ENCODE data around the gene TRIM7. TPM values are rescaled to one million over a fixed set of nuclear protein-coding genes. Genes with fewer than 3 reads are reported as not detected.

TRIM7 gene
- total RNA-seq, 1 experiment from 2014 or later, result 25.8 TPM

GRCh38 chr5:181166812-181167733 lies 37.9 kb downstream of the TRIM7 start:
- Histone ChIP-seq H3K36me3 (ENCODE audit: control insufficient read depth, insufficient read depth, low read length) (no peaks in the 10 kb centered on the region), H3K27me3 (ENCODE audit: control insufficient read depth, insufficient read depth, low read length) (no peaks in the 10 kb centered on the region), H3K4me1 (ENCODE audit: control insufficient read depth, insufficient read depth, low read length) (peaks cover 18% of the 10 kb centered on the region), H3K9me3 (ENCODE audit: control insufficient read depth, insufficient read depth, low read depth, low read length) (no peaks in the 10 kb centered on the region), H3K4me3 (ENCODE audit: low read depth in 2 of 2, low read length in 2 of 2) (no peak overlapping the region), H3K27ac (ENCODE audit: low read length) (0 out of 2 replicates have a peak overlapping the region, but pooled peaks have one; percentile 4)
- no TSS peak for BruUV-seq (replicated peaks)
- intact Hi-C loops (cut with micrococcal nuclease; ENCODE audit: unreplicated experiment) (loop anchor here (5.0 kb wide), 1 partner anchor 300 kb away; no protein-coding TSS in a partner anchor), in situ Hi-C loops (cut with HindIII; ENCODE audit: low pct_unique_long_range_greater_than_20kb, low sequenced_read_pairs) (no loop called here)
- DNase-seq (ENCODE audit: low read depth, low spot score) (no peak), ATAC-seq (no peak)
- TF ChIP-seq SIN3A (IDR thresholded peaks at IDR 0.05; ENCODE audit: borderline replicate concordance, insufficient read depth, low read depth, low read length), result no peak
- no peak for TF ChIP-seq POLR2AphosphoS5 (IDR thresholded peaks at IDR 0.05; ENCODE audit: low read depth, low read length)
- TF ChIP-seq CTCF (IDR thresholded peaks at IDR 0.05), result no peak
- no peak for TF ChIP-seq REST (IDR thresholded peaks at IDR 0.05; ENCODE audit: insufficient read depth in 1 of 2, low read depth in 2 of 2, low read length in 1 of 2)
- TF ChIP-seq TCF7L2 (IDR thresholded peaks at IDR 0.05; ENCODE audit: low read depth, low read length), result no peak
- POLR2A ChIA-PET, result no interaction called here
- CTCF ChIA-PET, result interaction anchor here (0.6 to 1.0 kb wide), 3 partner anchors 10 to 373 kb away, joined by 3 to 16 read pairs (median 15); no protein-coding TSS in a partner anchor

DNA sequence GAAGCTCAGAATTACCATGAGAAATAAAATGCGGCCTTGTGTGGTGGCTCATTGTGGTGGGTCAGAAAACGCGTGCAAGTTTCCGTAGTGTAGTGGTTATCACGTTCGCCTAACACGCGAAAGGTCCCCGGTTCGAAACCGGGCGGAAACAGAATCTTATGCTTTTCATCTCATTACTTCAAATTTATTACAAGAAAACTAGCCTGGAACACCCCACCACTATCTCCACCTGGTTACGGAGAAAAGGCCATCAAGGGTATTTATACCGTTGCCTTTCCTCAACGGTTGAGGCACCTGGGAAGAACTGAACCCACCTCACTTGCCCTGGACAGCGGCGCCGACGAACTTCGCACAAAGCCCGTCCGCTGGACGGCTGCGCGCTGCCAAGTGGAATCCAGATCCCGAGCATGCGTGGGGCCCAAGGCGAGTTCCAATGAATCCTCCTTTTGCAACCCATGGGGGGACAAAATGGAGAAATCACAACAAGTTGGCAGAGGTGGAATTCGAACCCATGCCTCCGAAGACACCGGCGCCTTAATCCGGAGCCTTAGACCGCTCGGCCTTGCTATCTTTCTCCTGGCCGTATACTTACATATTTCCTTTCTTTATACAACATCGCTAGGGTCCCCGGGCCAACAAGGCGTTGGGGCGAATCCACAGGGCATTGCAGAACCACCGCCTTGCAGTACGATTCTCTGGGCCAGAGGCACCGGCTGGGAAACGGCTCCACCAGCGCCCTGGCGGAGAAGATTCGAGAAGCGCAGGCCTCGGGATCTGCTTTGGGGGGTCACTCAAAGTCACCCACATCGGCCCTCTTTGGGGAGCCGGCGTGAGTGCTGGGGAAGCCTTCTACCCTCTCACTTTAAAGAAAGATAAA lies 40.7 kb downstream of the TRIM7 start:
- ATAC-seq, result peak; percentile 70
- CTCF ChIA-PET, result interaction anchor here (0.7 kb wide), 1 partner anchor 288 kb away, joined by 3 read pairs; no protein-coding TSS in a partner anchor

More for the DNA sequence above, 40.7 kb downstream of the TRIM7 start:
- POLR2A ChIA-PET, result no interaction called here
- TF ChIP-seq REST (IDR thresholded peaks at IDR 0.05; ENCODE audit: insufficient read depth in 1 of 2, low read depth in 2 of 2, low read length in 1 of 2) (no peak; a peak in 1 of 4 replicates), SIN3A (IDR thresholded peaks at IDR 0.05; ENCODE audit: borderline replicate concordance, insufficient read depth, low read depth, low read length) (no peak), POLR2AphosphoS5 (IDR thresholded peaks at IDR 0.05; ENCODE audit: low read depth, low read length) (no peak), TCF7L2 (IDR thresholded peaks at IDR 0.05; ENCODE audit: low read depth, low read length) (no peak), CTCF (IDR thresholded peaks at IDR 0.05) (no peak)
- in situ Hi-C loops (cut with HindIII; ENCODE audit: low pct_unique_long_range_greater_than_20kb, low sequenced_read_pairs) (no loop called here), intact Hi-C loops (cut with micrococcal nuclease; ENCODE audit: unreplicated experiment) (loop anchor here (5.0 kb wide), 1 partner anchor 117 kb away; no protein-coding TSS in a partner anchor)
- no TSS peak for BruUV-seq (replicated peaks)
- Histone ChIP-seq H3K27me3 (ENCODE audit: control insufficient read depth, insufficient read depth, low read length) (no peaks in the 10 kb centered on the region), H3K4me3 (ENCODE audit: low read depth in 2 of 2, low read length in 2 of 2) (no peak overlapping the region), H3K9me3 (ENCODE audit: control insufficient read depth, insufficient read depth, low read depth, low read length) (no peaks in the 10 kb centered on the region), H3K27ac (ENCODE audit: low read length) (peak overlapping the region; percentile 51; the same call in 1 of the 2 replicates), H3K4me1 (ENCODE audit: control insufficient read depth, insufficient read depth, low read length) (peaks cover 29% of the 10 kb centered on the region), H3K36me3 (ENCODE audit: control insufficient read depth, insufficient read depth, low read length) (no peaks in the 10 kb centered on the region)
- no peak for DNase-seq (ENCODE audit: low read depth, low spot score)
